ENCODE results near the gene HID1. TPM values are rescaled to one million over a fixed set of nuclear protein-coding genes. Genes with fewer than 3 reads are reported as not detected.

HID1 gene
- total and polyA plus RNA-seq, 9 of the 15 experiments (the other 6 are each of a cell fraction or from before 2014, with no cell fraction given), result 0.14 to 2.1 (median 0.54) TPM; not detected in 2

GRCh38 chr17:75019146-75019545 lies 46.6 kb upstream of the HID1 start (continued):
- TF ChIP-seq ZNF639 (CRISPR knock-in tag; conservative IDR thresholded peaks at IDR 0.05 in 1 of 2, IDR thresholded peaks at IDR 0.05 in 1 of 2) (no peak), ILK (tag; IDR thresholded peaks at IDR 0.05; ENCODE audit: borderline replicate concordance, low read depth) (no peak), HOXB6 (CRISPR knock-in tag; IDR thresholded peaks at IDR 0.05; ENCODE audit: borderline replicate concordance) (no peak), ARHGAP35 (IDR thresholded peaks at IDR 0.05; ENCODE audit: partially characterized antibody) (no peak)
- TF ChIP-seq, protein P1, sequence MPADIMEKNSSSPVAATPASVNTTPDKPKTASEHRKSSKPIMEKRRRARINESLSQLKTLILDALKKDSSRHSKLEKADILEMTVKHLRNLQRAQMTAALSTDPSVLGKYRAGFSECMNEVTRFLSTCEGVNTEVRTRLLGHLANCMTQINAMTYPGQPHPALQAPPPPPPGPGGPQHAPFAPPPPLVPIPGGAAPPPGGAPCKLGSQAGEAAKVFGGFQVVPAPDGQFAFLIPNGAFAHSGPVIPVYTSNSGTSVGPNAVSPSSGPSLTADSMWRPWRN (IDR thresholded peaks at IDR 0.05; ENCODE audit: low read depth), result no peak

DNA sequence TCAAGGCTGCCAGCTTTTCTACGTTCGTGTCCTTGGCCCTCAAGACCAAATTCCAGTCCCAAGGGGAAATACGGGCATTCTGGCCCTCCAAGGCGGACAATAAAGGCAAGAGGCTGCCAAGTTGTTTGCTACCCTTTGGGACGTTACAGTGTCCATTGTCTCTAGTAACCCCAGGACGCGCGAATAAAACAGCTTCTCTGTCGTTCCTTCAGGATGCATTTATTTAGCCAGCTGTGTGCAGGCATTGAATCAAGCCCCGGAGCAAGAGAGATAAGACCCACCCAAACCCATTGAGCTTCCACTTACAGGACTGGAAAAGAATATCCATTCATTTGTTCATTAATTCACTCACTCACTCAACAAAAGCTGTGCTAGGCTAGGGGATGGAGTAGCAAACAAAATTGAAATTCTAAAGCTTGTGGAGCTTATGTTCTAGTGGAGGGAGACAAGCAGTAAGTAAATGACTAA lies 40.6 kb upstream of the HID1 start:
- Histone ChIP-seq H3K79me2 (ENCODE audit: control insufficient read depth, insufficient read depth, low read length) (peaks cover 38% of the 10 kb centered on the region), H2AFZ (ENCODE audit: low read depth, low read length) (peak overlapping the region; percentile 83), H4K20me1 (replicated peaks; ENCODE audit: control insufficient read depth, insufficient read depth, low read length) (no peaks in the 10 kb centered on the region), H3K9ac (ENCODE audit: insufficient read depth in 1 of 2, low read depth in 2 of 2, low read length in 2 of 2) (peak overlapping the region; percentile 92 to 96), H3K27me3 (ENCODE audit: control insufficient read depth in 2 of 2, insufficient read depth in 2 of 2, low read length in 2 of 2) (no peaks in the 10 kb centered on the region), H3K9me3 (replicated peaks; ENCODE audit: control insufficient read depth, insufficient read depth, low read depth, low read length) (no peaks in the 10 kb centered on the region; the same call in 1 of the 2 replicates), H3K4me3 (peak overlapping the region; percentile 85), H3K4me2 (ENCODE audit: insufficient read depth, low read length) (peak overlapping the region; percentile 85), H3K4me1 (replicated peaks in 1 of 2; ENCODE audit: control insufficient read depth in 2 of 2, insufficient read depth in 2 of 2, low read length in 2 of 2) (peaks cover 9 to 13% of the 10 kb centered on the region in 2 experiments; a peak in 4 of 5 replicates), H3K36me3 (ENCODE audit: control insufficient read depth, insufficient read depth, low read length) (peaks cover 22% of the 10 kb centered on the region; the same call in 2 of the 3 replicates), H3K9me1 (ENCODE audit: control insufficient read depth, insufficient read depth, low read length) (no peaks in the 10 kb centered on the region), H3K27ac (ENCODE audit: extremely low read depth, low read depth, low read length) (peak overlapping the region; percentile 82)
- in situ Hi-C loops (cut with MboI), result no loop called here
- no peak for FAIRE-seq
- BruUV-seq (replicated peaks), result TSS peak; percentile 81
- peak; percentile 9 for ATAC-seq
- intact Hi-C loops (cut with micrococcal nuclease), result no loop called here
- DNase-seq (ENCODE audit: extremely low read depth in 1 of 4, low spot score in 3 of 4), result peak in 3 of 4 experiments; percentile 26 to 32 (median 30)
- 1% methylated on average over 10 of the region's 10 CpGs for WGBS (ENCODE audit: insufficient coverage, low coverage, missing lambda C conversion rate)
- POLR2A ChIA-PET, result interaction anchor here (0.5 to 4.7 kb wide), 24 partner anchors 10 to 774 kb away, joined by 3 to 26 read pairs (median 4); partner anchors contain the start of genes CDR2L and HID1
- TF ChIP-seq ATF1 (CRISPR knock-in tag; IDR thresholded peaks at IDR 0.05) (no peak), ATF1 (tag; IDR thresholded peaks at IDR 0.05) (0 out of 2 replicates have a peak, but pooled peaks have one; percentile 3), ZC3H4 (CRISPR knock-in tag; IDR thresholded peaks at IDR 0.05; ENCODE audit: borderline replicate concordance) (no peak), SRSF3 (IDR thresholded peaks at IDR 0.05; ENCODE audit: insufficient read depth, low read length) (no peak), ZNF24 (IDR thresholded peaks at IDR 0.05) (0 out of 2 replicates have a peak, but pooled peaks have one; percentile 49), ARID1B (IDR thresholded peaks at IDR 0.05) (no peak), CREB1 (IDR thresholded peaks at IDR 0.05) (no peak), CREB1 (CRISPR knock-in tag; IDR thresholded peaks at IDR 0.05) (peak; percentile 49; the same call in 1 of the 2 replicates), LCOR (CRISPR knock-in tag; IDR thresholded peaks at IDR 0.05) (0 out of 2 replicates have a peak, but pooled peaks have one; percentile 9), ZNF41 (CRISPR knock-in tag; conservative IDR thresholded peaks at IDR 0.05) (no peak)
- CTCF ChIA-PET (ENCODE audit: low intra/inter-chr PET ratio), result no interaction called here
